ENCODE results near the gene PC.

Gene PC

GRCh38 chr11:66889960-66890359 is 68.2 kb downstream of the PC start:
- DNase-seq (ENCODE audit: low read depth) = no peak
- TF ChIP-seq, protein P1, sequence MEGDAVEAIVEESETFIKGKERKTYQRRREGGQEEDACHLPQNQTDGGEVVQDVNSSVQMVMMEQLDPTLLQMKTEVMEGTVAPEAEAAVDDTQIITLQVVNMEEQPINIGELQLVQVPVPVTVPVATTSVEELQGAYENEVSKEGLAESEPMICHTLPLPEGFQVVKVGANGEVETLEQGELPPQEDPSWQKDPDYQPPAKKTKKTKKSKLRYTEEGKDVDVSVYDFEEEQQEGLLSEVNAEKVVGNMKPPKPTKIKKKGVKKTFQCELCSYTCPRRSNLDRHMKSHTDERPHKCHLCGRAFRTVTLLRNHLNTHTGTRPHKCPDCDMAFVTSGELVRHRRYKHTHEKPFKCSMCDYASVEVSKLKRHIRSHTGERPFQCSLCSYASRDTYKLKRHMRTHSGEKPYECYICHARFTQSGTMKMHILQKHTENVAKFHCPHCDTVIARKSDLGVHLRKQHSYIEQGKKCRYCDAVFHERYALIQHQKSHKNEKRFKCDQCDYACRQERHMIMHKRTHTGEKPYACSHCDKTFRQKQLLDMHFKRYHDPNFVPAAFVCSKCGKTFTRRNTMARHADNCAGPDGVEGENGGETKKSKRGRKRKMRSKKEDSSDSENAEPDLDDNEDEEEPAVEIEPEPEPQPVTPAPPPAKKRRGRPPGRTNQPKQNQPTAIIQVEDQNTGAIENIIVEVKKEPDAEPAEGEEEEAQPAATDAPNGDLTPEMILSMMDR (conservative IDR thresholded peaks at IDR 0.05; ENCODE audit: control insufficient read depth, insufficient read depth, low read depth, low read length) = no peak
- no peak overlapping the region for H3K4me3 ChIP-seq (ENCODE audit: control insufficient read depth, low read depth, low read length)

DNA sequence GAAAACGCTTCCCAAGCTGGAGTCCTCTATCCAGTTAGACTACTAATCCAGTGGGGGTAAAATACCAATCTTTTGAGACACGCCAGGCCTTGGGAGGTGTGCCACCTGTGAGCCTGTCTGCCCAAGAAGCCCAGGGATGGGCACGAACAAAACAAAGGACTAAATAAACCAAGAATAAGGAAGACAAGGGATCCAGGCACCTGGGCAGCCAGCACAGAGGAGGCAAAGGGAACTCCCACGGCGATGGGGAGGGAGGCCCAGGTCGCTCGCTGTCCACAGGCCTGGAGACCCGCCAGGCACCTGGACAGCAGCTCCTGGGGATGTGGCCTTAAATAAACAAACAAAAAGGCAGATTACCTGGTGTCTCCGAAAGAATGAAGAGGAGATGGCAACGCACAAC is 69.9 kb downstream of the PC start:
- TF ChIP-seq, protein P1 (conservative IDR thresholded peaks at IDR 0.05; ENCODE audit: control insufficient read depth, insufficient read depth, low read depth, low read length) = no peak
- no peak overlapping the region for H3K4me3 ChIP-seq (ENCODE audit: control insufficient read depth, low read depth, low read length)
- no peak for DNase-seq (ENCODE audit: low read depth)

- TF ChIP-seq, protein P1 (conservative IDR thresholded peaks at IDR 0.05; ENCODE audit: control insufficient read depth, insufficient read depth, low read depth, low read length) = no peak
- H3K4me3 ChIP-seq (ENCODE audit: control insufficient read depth, low read depth, low read length) = no peak overlapping the region
- no peak for DNase-seq (ENCODE audit: low read depth)
These were observed 70.7 kb downstream of the PC start for GRCh38 chr11:66887526-66887925.

- TF ChIP-seq, protein P1 (conservative IDR thresholded peaks at IDR 0.05; ENCODE audit: control insufficient read depth, insufficient read depth, low read depth, low read length) = no peak
- no peak overlapping the region for H3K4me3 ChIP-seq (ENCODE audit: control insufficient read depth, low read depth, low read length)
- peak; percentile 75 for DNase-seq (ENCODE audit: low read depth)
These were observed 71.4 kb downstream of the PC start for GRCh38 chr11:66886671-66887221.

- TF ChIP-seq, protein P1 (conservative IDR thresholded peaks at IDR 0.05; ENCODE audit: control insufficient read depth, insufficient read depth, low read depth, low read length) = no peak
- no peak overlapping the region for H3K4me3 ChIP-seq (ENCODE audit: control insufficient read depth, low read depth, low read length)
These were observed 72.2 kb downstream of the PC start for GRCh38 chr11:66885950-66886440.

DNA sequence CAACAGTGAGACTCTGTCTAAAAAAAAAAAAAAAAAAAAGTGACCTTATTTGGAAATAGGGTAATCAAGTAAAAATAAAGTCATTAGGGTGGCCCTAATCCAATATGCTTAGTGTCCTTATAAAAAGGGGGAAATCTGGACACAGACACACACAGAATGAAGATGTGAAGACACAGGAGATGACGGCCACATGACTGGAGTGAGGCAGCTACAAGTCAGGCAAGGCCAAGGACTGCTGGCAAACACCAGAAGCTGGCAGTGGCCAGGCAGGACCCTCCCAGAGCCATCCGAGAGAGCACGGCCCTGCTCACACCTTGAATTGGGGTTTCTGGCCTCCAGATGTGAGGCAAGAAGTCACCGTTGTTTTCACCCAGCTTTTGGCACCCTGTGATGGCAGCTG is 72.7 kb downstream of the PC start:
- TF ChIP-seq, protein P1 (conservative IDR thresholded peaks at IDR 0.05; ENCODE audit: control insufficient read depth, insufficient read depth, low read depth, low read length) = no peak
- H3K4me3 ChIP-seq (ENCODE audit: control insufficient read depth, low read depth, low read length) = no peak overlapping the region
- DNase-seq (ENCODE audit: low read depth) = no peak

More at GRCh38 chr11:66885950-66886440, 72.2 kb downstream of the PC start:
- DNase-seq (ENCODE audit: low read depth) = no peak

- H3K4me3 ChIP-seq (ENCODE audit: control insufficient read depth, low read depth, low read length) = no peak overlapping the region
- DNase-seq (ENCODE audit: low read depth) = no peak
- TF ChIP-seq, protein P1 (conservative IDR thresholded peaks at IDR 0.05; ENCODE audit: control insufficient read depth, insufficient read depth, low read depth, low read length) = no peak
These were observed 73.7 kb downstream of the PC start for GRCh38 chr11:66884443-66884842.
